Psoas muscle (tissue), 8 donors: ENCODE results near the gene UBE2C. TPM values are rescaled to one million over a fixed set of nuclear protein-coding genes. Genes with fewer than 3 reads are reported as not detected.

Source experiments
- ATAC-seq, 4 donors: fragments of 200-7000 bp; cut with Tn5 transposase; one replicate each; pipeline ENCODE4 v1.9.1; 2020; ENCODE audit warnings: moderate library complexity in 3 of 4, mild to moderate bottlenecking in 2 of 4
- DNase-seq, 2 donors: peaks; one replicate each; pipeline ENCODE4 v3.0.0-alpha.2; 2020
- H3K27ac ChIP-seq: fragments of 200-600 bp; one replicate; pipeline ENCODE4 v1.8.0; 2022
- H3K27me3 ChIP-seq, 3 donors: fragments of 200-600 bp in 1 of 3; one replicate each; pipeline versions ENCODE4 v1.6.1 to v1.8.0; 2013 to 2022; ENCODE audit warnings: low read length in 2 of 3, mild to moderate bottlenecking in 2 of 3, moderate library complexity in 1 of 3; ENCODE audit not compliant: insufficient read depth in 3 of 3
- H3K36me3 ChIP-seq, 2 donors: fragments of 200-600 bp in 1 of 2; one replicate each; pipeline versions ENCODE4 v1.6.1 to v1.8.0; 2013 to 2022; ENCODE audit warnings: low read depth in 1 of 2, mild to moderate bottlenecking in 1 of 2, moderate library complexity in 1 of 2; ENCODE audit not compliant: insufficient read depth in 1 of 2
- H3K4me1 ChIP-seq: fragments of 200-600 bp; one replicate; pipeline ENCODE4 v1.8.0; 2022
- H3K4me3 ChIP-seq: fragments of 200-600 bp; one replicate; pipeline ENCODE4 v1.8.0; 2022; ENCODE audit warnings: mild to moderate bottlenecking
- H3K9me3 ChIP-seq: fragments of 200-600 bp; one replicate; pipeline ENCODE4 v1.8.0; 2022
- WGBS, 3 donors: extraction: QIAGEN DNeasy Blood & Tissue Kit; methylation state at CpG; one replicate each; pipeline versions ENCODE4 v1.1.6 to v1.1.7; 2013; 5-methylcytosine and 5-hydroxymethylcytosine counted together
- intact Hi-C, 2 donors: fragments of 100-400 bp; cut with DNase I; formaldehyde crosslinking; loops; one replicate each; pipeline versions ENCODE4 v1.11.0 to v1.14.2; 2022
- polyA plus RNA-seq, 3 donors: library from polyadenylated mRNA; stranded (reverse); fragments of 200-250 nt; gene quantifications; one replicate each; pipeline ENCODE4 v1.2.3, GENCODE V29; 2013
- total RNA-seq, 4 donors: library from RNA; stranded (reverse); fragmentation: NEBNext Ultra II Directional in 2 of 4; extraction: Animal tissue kit (Norgen Biotek cat#: 25700) in 2 of 4; gene quantifications; one replicate each; pipeline versions ENCODE4 v1.2.1 to v1.2.4, GENCODE V29; 2021 to 2023
- TF ChIP-seq, protein P1 (sequence below): fragments of 200-600 bp; IDR thresholded peaks from one replicate; pipeline ENCODE4 v1.8.0; 2022; ENCODE audit warnings: antibody characterized with exemption
- donor health status: healthy with polysubstance abuse.
- donor health status: DM: no; HTN: no; CAD: no; lungs with moderate emphysema.
- donor health status: Bipolar disorder and iron deficiency.
- donor health status: healthy.
- donor health status: DM: yes; HTN: yes; CAD: no.
- donor health status: DM: no; HTN: no; CAD: no.
- donor health status: DM: no; HTN: no; CAD: no.
- donor health status: DM: yes; HTN: yes; CAD: no.

Gene UBE2C
- total and polyA plus RNA-seq, 7 donors = 0.32 to 0.42 (median 0.38) TPM; not detected in 1

DNA sequence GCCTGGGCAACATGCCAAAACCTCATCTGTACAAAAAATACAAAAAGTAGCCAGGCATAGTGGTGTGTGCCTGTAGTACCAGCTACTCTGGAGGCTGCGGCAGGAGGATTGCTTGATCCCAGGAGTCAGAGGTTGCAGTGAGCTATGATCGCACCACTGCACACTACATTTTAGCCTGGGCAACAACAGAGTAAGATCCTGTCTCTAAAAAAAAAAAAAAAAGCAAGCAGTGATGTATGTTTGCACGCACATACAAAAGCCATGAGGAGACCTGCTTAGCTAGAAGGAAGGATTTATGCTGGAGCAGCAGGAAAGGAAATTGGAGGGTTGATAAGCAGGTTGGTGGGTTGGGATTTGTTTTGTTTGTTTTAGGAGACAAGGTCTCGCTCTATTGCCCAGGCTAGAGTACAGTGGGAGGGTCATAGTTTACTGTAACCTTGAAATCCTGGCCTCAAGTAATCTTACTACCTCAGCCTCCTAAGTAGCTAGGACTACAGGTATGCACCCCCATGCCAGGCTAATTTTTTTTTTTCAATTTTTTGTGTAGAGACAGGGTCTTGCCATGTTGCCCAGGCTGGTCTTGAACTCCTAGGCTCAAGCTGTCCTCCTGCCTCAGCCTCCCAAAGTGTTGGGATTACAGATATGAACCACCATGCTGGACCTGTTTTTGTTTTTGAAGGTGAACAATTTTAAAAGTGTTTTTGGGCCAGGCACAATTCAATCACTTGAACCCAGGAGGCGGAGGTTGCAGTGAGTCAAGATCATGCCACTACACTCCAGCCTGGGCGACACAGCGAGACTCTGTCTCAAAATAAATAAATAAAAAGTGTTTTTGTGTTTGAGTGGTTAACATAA, 49.0 kb downstream of the UBE2C start:
- TF ChIP-seq, protein P1, sequence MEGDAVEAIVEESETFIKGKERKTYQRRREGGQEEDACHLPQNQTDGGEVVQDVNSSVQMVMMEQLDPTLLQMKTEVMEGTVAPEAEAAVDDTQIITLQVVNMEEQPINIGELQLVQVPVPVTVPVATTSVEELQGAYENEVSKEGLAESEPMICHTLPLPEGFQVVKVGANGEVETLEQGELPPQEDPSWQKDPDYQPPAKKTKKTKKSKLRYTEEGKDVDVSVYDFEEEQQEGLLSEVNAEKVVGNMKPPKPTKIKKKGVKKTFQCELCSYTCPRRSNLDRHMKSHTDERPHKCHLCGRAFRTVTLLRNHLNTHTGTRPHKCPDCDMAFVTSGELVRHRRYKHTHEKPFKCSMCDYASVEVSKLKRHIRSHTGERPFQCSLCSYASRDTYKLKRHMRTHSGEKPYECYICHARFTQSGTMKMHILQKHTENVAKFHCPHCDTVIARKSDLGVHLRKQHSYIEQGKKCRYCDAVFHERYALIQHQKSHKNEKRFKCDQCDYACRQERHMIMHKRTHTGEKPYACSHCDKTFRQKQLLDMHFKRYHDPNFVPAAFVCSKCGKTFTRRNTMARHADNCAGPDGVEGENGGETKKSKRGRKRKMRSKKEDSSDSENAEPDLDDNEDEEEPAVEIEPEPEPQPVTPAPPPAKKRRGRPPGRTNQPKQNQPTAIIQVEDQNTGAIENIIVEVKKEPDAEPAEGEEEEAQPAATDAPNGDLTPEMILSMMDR = no peak
- 90 to 94% (median 92%) methylated on average over 7 of the region's 7 CpGs for WGBS, 3 donors

DNA sequence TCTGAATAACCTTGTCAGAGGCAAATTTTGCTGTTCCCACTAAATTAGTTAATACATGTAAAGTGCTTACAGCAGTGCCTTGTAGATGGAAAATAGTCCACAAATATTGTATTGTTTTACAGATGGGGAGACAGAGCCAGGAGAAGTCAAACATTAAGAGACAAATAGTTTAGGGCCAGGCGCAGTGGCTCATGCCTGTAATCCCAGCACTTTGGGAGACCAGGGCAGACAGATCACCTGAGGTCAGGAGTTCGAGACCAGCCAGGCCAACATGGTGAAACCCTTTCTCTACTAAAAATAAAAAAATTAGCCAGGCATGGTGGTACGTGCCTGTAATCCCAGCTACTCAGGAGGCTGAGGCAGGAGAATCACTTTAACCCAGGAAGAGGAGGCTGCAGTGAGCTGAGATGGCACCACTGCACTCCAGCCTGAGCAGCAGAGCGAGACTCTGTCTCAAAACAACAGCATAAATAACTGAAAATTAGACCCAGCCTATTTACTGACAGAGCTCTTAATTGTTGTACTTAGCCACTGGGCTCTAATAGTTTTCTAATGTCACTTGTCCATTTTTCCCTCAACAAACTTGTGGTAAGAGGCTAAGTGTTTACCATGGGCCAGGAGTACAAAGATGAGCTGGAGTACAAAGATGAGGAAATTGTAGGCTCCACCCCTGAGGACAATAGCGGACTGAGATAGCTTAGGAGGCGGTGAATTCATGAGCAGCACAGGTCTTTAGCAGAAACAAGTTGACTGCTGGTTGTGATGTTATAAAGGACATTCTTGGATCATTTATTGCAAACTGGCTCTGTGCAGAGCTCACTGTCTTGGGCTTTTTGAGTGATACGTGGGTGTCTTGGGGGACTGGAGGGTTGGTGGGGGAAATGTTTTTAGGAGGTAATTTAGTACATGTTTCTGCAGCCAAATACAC, 51.4 kb downstream of the UBE2C start:
- 89 to 92% (median 91%) methylated on average over 7 of the region's 7 CpGs for WGBS, 3 donors
- no peaks in the 10 kb centered on the region for H3K9me3 ChIP-seq
- no peaks in the 10 kb centered on the region for H3K4me1 ChIP-seq
- intact Hi-C loops = no loop called here
- TF ChIP-seq, protein P1 = no peak
- DNase-seq (no peak), ATAC-seq (no peak)
- H3K36me3 ChIP-seq = no peaks in the 10 kb centered on the region
- no peak overlapping the region for H3K27ac ChIP-seq
- H3K27me3 ChIP-seq = no peaks in the 10 kb centered on the region
- H3K4me3 ChIP-seq = no peak overlapping the region

More for the DNA sequence above, 49.0 kb downstream of the UBE2C start:
- H3K36me3 ChIP-seq = no peaks in the 10 kb centered on the region
- H3K27me3 ChIP-seq = no peaks in the 10 kb centered on the region
- H3K27ac ChIP-seq = no peak overlapping the region
- peaks cover 2% of the 10 kb centered on the region for H3K4me1 ChIP-seq
- no peak overlapping the region for H3K4me3 ChIP-seq
- ATAC-seq = no peak
- intact Hi-C loops = no loop called here
- H3K9me3 ChIP-seq = no peaks in the 10 kb centered on the region
- DNase-seq = no peak

DNA sequence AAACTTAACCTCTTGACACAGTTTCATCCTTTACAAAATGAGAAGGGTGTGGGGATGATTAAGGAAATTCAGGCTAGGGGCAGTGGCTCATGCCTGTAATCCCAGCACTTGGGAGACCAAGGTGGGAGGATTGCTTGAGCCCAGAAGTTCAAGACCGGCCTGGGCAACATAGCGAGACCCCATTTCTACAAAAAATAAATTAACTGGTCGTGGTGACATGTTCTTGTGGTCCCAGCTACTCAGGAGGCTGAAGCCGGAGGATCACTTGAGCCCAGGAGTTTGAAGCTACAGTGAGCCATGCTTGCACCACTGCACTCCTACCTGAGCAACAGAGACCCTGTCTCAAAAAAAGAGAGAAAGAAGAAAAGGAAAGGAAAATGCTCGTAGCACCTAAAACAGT, 54.0 kb downstream of the UBE2C start:
- WGBS, 3 donors = 90 to 93% (median 91%) methylated on average over 5 of the region's 5 CpGs
- no peak overlapping the region for H3K27ac ChIP-seq
- H3K4me3 ChIP-seq = no peak overlapping the region
- TF ChIP-seq, protein P1 = no peak
- DNase-seq = no peak
- ATAC-seq = no peak
- intact Hi-C loops = no loop called here
- H3K27me3 ChIP-seq = no peaks in the 10 kb centered on the region
- H3K36me3 ChIP-seq = no peaks in the 10 kb centered on the region
- no peaks in the 10 kb centered on the region for H3K4me1 ChIP-seq
- no peaks in the 10 kb centered on the region for H3K9me3 ChIP-seq

Other genes with a start within 250 kb of the UBE2C start
- gene WFDC8, start 233.4 kb upstream of the UBE2C start, total RNA-seq = not detected
- gene WFDC8, start 233.4 kb upstream of the UBE2C start, polyA plus RNA-seq = not detected
- gene WFDC10A, start 182.9 kb upstream of the UBE2C start, total RNA-seq = not detected
- gene WFDC10A, start 182.9 kb upstream of the UBE2C start, polyA plus RNA-seq = not detected
- gene WFDC9, start 181.4 kb upstream of the UBE2C start, total RNA-seq = not detected
- not detected for gene WFDC9, start 181.4 kb upstream of the UBE2C start, polyA plus RNA-seq
- gene WFDC11, start 142.4 kb upstream of the UBE2C start, total RNA-seq = not detected
- gene WFDC11, start 142.4 kb upstream of the UBE2C start, polyA plus RNA-seq = not detected
- gene WFDC13, start 110.6 kb upstream of the UBE2C start, total RNA-seq = not detected
- gene WFDC13, start 110.6 kb upstream of the UBE2C start, polyA plus RNA-seq = not detected
- gene WFDC10B, start 107.6 kb upstream of the UBE2C start, total RNA-seq = not detected
- not detected for gene WFDC10B, start 107.6 kb upstream of the UBE2C start, polyA plus RNA-seq
- not detected for gene SPINT4, start 90.3 kb upstream of the UBE2C start, total RNA-seq
- gene SPINT4, start 90.3 kb upstream of the UBE2C start, polyA plus RNA-seq = not detected
- 1 to 10 TPM in 1 of 4 donors, under 1 TPM in 2, not detected in 1; 0.64 to 1.2 (median 0.73) TPM for gene WFDC3, start 20.8 kb upstream of the UBE2C start, total RNA-seq
- gene WFDC3, start 20.8 kb upstream of the UBE2C start, polyA plus RNA-seq = under 1 TPM; 0.51 to 0.79 (median 0.61) TPM
- 10 to 100 TPM; 40.6 to 56.7 (median 44.9) TPM for gene DNTTIP1, start 20.7 kb upstream of the UBE2C start, total RNA-seq
- gene DNTTIP1, start 20.7 kb upstream of the UBE2C start, polyA plus RNA-seq = 10 to 100 TPM; 28.3 to 56.8 (median 53.9) TPM
- gene TNNC2, start 14.7 kb downstream of the UBE2C start, total RNA-seq = 1,000 to 10,000 TPM; 1,390 to 3,666 (median 2,654) TPM
- gene TNNC2, start 14.7 kb downstream of the UBE2C start, polyA plus RNA-seq = over 10,000 TPM in 1 of 3 donors, 1,000 to 10,000 TPM in 2; 2,508 to 10,677 (median 9,192) TPM
- gene SNX21, start 21.2 kb downstream of the UBE2C start, total RNA-seq = 10 to 100 TPM; 22.3 to 44.9 (median 31.6) TPM
- 10 to 100 TPM in 2 of 3 donors, 1 to 10 TPM in 1; 8.7 to 63.9 (median 21.2) TPM for gene SNX21, start 21.2 kb downstream of the UBE2C start, polyA plus RNA-seq
- 10 to 100 TPM; 20.3 to 29.6 (median 24.9) TPM for gene ACOT8, start 44.7 kb downstream of the UBE2C start, total RNA-seq
- gene ACOT8, start 44.7 kb downstream of the UBE2C start, polyA plus RNA-seq = 10 to 100 TPM; 20.2 to 32.9 (median 29.3) TPM
- 1 to 10 TPM; 1.4 to 2.7 (median 1.5) TPM for gene ZSWIM3, start 45.0 kb downstream of the UBE2C start, total RNA-seq
- gene ZSWIM3, start 45.0 kb downstream of the UBE2C start, polyA plus RNA-seq = 1 to 10 TPM; 1.1 to 2.0 (median 1.5) TPM
- 1 to 10 TPM; 6.1 to 10.0 (median 7.7) TPM for gene ZSWIM1, start 68.6 kb downstream of the UBE2C start, total RNA-seq
- gene ZSWIM1, start 68.6 kb downstream of the UBE2C start, polyA plus RNA-seq = 1 to 10 TPM; 3.5 to 5.3 (median 4.9) TPM
- 1 to 10 TPM; 1.3 to 2.7 (median 1.9) TPM for gene SPATA25, start 75.0 kb downstream of the UBE2C start, total RNA-seq
- 1 to 10 TPM; 1.0 to 2.7 (median 1.6) TPM for gene SPATA25, start 75.0 kb downstream of the UBE2C start, polyA plus RNA-seq
- 10 to 100 TPM in 1 of 4 donors, 1 to 10 TPM in 3; 5.3 to 11.8 (median 8.2) TPM for gene NEURL2, start 78.6 kb downstream of the UBE2C start, total RNA-seq
- 1 to 10 TPM; 4.3 to 8.0 (median 7.2) TPM for gene NEURL2, start 78.6 kb downstream of the UBE2C start, polyA plus RNA-seq
- gene CTSA, start 78.7 kb downstream of the UBE2C start, total RNA-seq = 10 to 100 TPM; 43.0 to 55.4 (median 47.3) TPM
- gene CTSA, start 78.7 kb downstream of the UBE2C start, polyA plus RNA-seq = 10 to 100 TPM; 41.3 to 59.8 (median 51.8) TPM
- gene PLTP, start 99.5 kb downstream of the UBE2C start, total RNA-seq = 10 to 100 TPM; 19.0 to 38.0 (median 33.9) TPM
- gene PLTP, start 99.5 kb downstream of the UBE2C start, polyA plus RNA-seq = 10 to 100 TPM in 2 of 3 donors, 1 to 10 TPM in 1; 7.9 to 14.4 (median 13.1) TPM
- gene PCIF1, start 122.0 kb downstream of the UBE2C start, total RNA-seq = 10 to 100 TPM; 24.7 to 46.7 (median 32.0) TPM
- gene PCIF1, start 122.0 kb downstream of the UBE2C start, polyA plus RNA-seq = 10 to 100 TPM; 26.0 to 41.3 (median 29.7) TPM
- gene ZNF335, start 159.6 kb downstream of the UBE2C start, total RNA-seq = 10 to 100 TPM; 10.2 to 11.5 (median 10.9) TPM
- gene ZNF335, start 159.6 kb downstream of the UBE2C start, polyA plus RNA-seq = 1 to 10 TPM; 6.9 to 9.0 (median 7.2) TPM
- 1 to 10 TPM in 1 of 4 donors, under 1 TPM in 3; 0.30 to 1.2 (median 0.53) TPM for gene MMP9, start 196.3 kb downstream of the UBE2C start, total RNA-seq
- under 1 TPM; 0.07 to 0.20 (median 0.19) TPM for gene MMP9, start 196.3 kb downstream of the UBE2C start, polyA plus RNA-seq
- not detected for gene SLC12A5, start 216.6 kb downstream of the UBE2C start, total RNA-seq
- under 1 TPM in 1 of 3 donors, not detected in 2; 0.29 TPM for gene SLC12A5, start 216.6 kb downstream of the UBE2C start, polyA plus RNA-seq